ENCODE measurements around the gene ZNF235. TPM values are rescaled to one million over a fixed set of nuclear protein-coding genes. Genes with fewer than 3 reads are reported as not detected.
"Not testable (repeated sequence)": the region's sequence is repeated elsewhere in the genome, so short reads cannot be mapped to it uniquely, and the experiment has no call there.

ZNF235 gene
- total RNA-seq, 4 donors from 2014 or later, result 1.9 to 3.3 (median 2.1) TPM

- Histone ChIP-seq H3K9me3 (peaks cover 0 to 28% (median 3%) of the 10 kb centered on the region in 3 donors), H3K36me3 (peaks cover 7 to 20% of the 10 kb centered on the region in 2 donors), H3K27me3 (no peaks in the 10 kb centered on the region), H3K4me3 (no peak overlapping the region), H3K4me1 (no peaks in the 10 kb centered on the region), H3K27ac (no peak overlapping the region)
- DNase-seq (no peak), ATAC-seq (no peak)
- TF ChIP-seq POLR2A (IDR thresholded peaks at IDR 0.05) (no peak), CTCF (IDR thresholded peaks at IDR 0.05 in 4 of 5, conservative IDR thresholded peaks at IDR 0.05 in 1 of 5) (no peak)
- intact Hi-C loops (cut with DNase I; ENCODE audit: low total_unique reads), result no loop called here
- in situ Hi-C loops (cut with MboI; ENCODE audit: low sequenced_read_pairs in 4 of 4), result no loop called here
These were observed 46.7 kb downstream of the ZNF235 start for GRCh38 chr19:44258136-44258535.

GRCh38 chr19:44255705-44256411 is 49.0 kb downstream of the ZNF235 start:
- H3K36me3 ChIP-seq, result peaks cover 7 to 21% of the 10 kb centered on the region in 2 donors
- H3K27me3 ChIP-seq, result no peaks in the 10 kb centered on the region
- intact Hi-C loops (cut with DNase I; ENCODE audit: low total_unique reads) (no loop called here), in situ Hi-C loops (cut with MboI; ENCODE audit: low sequenced_read_pairs in 4 of 4) (no loop called here)
- H3K4me1 ChIP-seq, result no peaks in the 10 kb centered on the region
- no peak overlapping the region for H3K27ac ChIP-seq
- peaks cover 0 to 32% (median 3%) of the 10 kb centered on the region in 3 donors for H3K9me3 ChIP-seq
- TF ChIP-seq CTCF (IDR thresholded peaks at IDR 0.05 in 4 of 5, conservative IDR thresholded peaks at IDR 0.05 in 1 of 5) (no peak), POLR2A (IDR thresholded peaks at IDR 0.05) (no peak)
- H3K4me3 ChIP-seq, result peak overlapping the region in 1 of 4 donors; percentile 0
- DNase-seq, result no peak
- no peak for ATAC-seq

GRCh38 chr19:44254496-44254895 is 50.3 kb downstream of the ZNF235 start:
- no peaks in the 10 kb centered on the region for H3K27me3 ChIP-seq
- peaks cover 7 to 25% of the 10 kb centered on the region in 2 donors for H3K36me3 ChIP-seq
- H3K4me1 ChIP-seq, result no peaks in the 10 kb centered on the region
- DNase-seq (no peak), ATAC-seq (no peak)
- no peak overlapping the region for H3K27ac ChIP-seq
- peaks cover 1 to 33% (median 8%) of the 10 kb centered on the region in 3 donors for H3K9me3 ChIP-seq
- TF ChIP-seq CTCF (IDR thresholded peaks at IDR 0.05 in 4 of 5, conservative IDR thresholded peaks at IDR 0.05 in 1 of 5) (no peak), POLR2A (IDR thresholded peaks at IDR 0.05) (no peak)
- intact Hi-C loops (cut with DNase I; ENCODE audit: low total_unique reads), result no loop called here
- in situ Hi-C loops (cut with MboI; ENCODE audit: low sequenced_read_pairs in 4 of 4), result no loop called here
- no peak overlapping the region for H3K4me3 ChIP-seq

- H3K4me3 ChIP-seq; intact Hi-C loops (cut with DNase I; ENCODE audit: low total_unique reads); ATAC-seq; H3K4me1 ChIP-seq; DNase-seq; in situ Hi-C loops (cut with MboI; ENCODE audit: low sequenced_read_pairs in 4 of 4); H3K27ac ChIP-seq; H3K27me3 ChIP-seq: not testable (repeated sequence)
- H3K36me3 ChIP-seq, result peaks cover 7 to 36% of the 10 kb centered on the region in 2 donors
- peaks cover 4 to 44% (median 11%) of the 10 kb centered on the region in 3 donors for H3K9me3 ChIP-seq
These were observed 51.4 kb downstream of the ZNF235 start for GRCh38 chr19:44253392-44253791.

GRCh38 chr19:44252332-44252731 is 52.5 kb downstream of the ZNF235 start:
- intact Hi-C loops (cut with DNase I; ENCODE audit: low total_unique reads); H3K4me1 ChIP-seq; ATAC-seq; in situ Hi-C loops (cut with MboI; ENCODE audit: low sequenced_read_pairs in 4 of 4); DNase-seq; H3K27ac ChIP-seq; H3K4me3 ChIP-seq; H3K27me3 ChIP-seq: not testable (repeated sequence)
- Histone ChIP-seq H3K36me3 (peaks cover 7 to 41% of the 10 kb centered on the region in 2 donors), H3K9me3 (peaks cover 7 to 50% (median 16%) of the 10 kb centered on the region in 3 donors)

Data from gastrocnemius medialis (tissue), 4 donors.